CD4-positive, alpha-beta T cell treated with Interleukin-1 beta for 1 hour (primary cell): ENCODE data around the gene LBH.

Experiments
- DNase-seq, 2 donors: peaks; one replicate each; pipeline ENCODE4 v3.0.0-alpha.2; 2020 to 2022

LBH gene

DNA sequence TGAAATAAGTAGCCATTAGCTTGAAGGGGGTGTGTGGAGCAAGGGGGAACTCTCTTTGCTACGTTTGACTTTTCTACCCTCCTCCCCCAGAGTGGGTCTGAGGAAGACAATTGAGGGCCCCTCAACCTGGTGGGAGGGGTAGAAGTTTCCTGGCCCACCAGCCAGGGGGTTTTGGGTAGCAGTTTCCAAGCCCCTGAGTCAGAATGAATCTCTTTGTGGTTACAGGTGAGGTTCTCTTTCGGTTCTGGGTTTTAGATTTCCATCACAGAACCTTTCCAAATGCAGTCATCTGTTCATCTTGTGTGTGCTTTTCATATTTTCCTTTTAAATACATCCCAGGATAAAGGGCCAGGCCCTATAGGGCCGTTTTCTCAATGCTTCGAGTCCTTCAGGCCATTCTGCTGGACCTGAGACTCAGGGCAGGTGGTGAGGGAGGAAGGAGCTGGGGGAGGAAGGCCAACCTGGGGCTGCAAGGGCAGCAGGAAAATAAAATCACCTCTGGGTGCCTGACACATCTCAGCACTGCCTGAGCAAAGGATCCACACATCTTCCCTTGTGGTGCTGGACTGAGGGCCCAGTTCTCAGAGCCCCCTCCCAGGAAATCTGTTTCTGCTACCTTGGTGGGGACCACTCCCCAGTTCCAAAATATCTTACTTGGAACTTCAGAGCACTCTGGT lies 4.7 kb downstream of the LBH start:
- no peak for DNase-seq

DNA sequence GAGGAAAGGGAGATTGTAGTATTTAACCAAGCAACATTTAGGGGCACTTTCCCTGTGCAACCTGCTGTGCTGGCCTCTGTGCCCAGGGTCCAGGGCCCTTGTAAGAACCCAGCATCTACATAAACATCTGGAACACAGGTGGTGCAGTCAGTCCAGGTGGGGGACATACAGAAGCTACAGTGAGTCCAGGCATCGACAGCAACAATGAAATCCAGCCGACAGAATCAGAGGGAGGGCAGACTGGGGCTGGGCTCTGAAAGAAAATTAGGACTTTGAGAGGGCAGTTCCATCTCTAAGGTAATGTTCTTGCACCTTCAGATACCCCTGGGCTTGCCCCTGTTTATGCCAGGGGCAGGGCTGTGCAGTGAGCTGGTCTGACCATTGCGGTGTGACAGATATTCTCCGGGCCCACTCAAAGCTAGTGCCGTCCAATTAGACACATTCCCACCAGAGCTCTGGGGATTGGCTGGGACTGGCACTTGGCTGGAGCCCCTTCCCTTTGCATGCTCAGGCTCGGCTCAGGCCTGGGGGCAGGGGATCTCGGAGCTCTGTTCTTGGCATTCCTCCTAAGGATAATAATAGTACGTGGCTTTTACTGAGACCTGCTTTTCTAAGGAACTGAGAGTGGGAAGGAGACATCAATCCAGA lies 5.4 kb downstream of the LBH start:
- no peak for DNase-seq

DNA sequence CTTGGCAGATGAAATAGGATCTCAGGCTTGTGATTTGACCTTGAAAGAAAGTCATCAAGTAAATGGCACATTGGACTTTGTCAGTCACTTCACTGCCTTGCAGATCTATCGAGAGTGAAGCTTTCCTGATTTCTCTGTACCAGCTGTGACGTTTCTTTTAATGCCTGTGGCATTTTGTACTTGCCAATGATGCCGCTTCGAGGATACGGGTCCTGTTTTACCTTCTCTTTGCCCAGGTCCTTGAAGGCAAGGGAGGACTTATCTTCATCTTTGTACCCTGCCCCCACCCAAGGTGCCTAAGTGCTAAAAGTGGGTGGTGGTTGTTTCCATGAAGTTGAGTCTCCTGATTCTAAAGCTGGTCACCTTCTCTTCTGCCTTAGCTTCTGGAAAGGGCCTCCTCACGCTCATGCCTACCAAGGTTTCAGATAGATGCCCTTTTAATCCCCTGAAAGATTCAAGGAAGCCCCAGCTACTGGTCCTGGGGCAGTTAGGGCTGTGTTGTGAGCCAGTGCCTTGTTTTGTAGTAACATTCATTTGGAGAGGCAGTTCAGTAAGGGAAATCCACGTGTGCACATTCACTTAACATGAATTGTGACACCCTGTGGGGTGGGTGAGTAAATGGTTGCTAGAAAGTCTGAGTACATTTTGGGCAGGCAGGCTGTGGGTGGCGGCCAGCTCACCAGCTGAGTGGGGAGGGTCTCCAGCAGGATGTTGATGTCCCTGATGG lies 6.1 kb downstream of the LBH start:
- no peak for DNase-seq

DNA sequence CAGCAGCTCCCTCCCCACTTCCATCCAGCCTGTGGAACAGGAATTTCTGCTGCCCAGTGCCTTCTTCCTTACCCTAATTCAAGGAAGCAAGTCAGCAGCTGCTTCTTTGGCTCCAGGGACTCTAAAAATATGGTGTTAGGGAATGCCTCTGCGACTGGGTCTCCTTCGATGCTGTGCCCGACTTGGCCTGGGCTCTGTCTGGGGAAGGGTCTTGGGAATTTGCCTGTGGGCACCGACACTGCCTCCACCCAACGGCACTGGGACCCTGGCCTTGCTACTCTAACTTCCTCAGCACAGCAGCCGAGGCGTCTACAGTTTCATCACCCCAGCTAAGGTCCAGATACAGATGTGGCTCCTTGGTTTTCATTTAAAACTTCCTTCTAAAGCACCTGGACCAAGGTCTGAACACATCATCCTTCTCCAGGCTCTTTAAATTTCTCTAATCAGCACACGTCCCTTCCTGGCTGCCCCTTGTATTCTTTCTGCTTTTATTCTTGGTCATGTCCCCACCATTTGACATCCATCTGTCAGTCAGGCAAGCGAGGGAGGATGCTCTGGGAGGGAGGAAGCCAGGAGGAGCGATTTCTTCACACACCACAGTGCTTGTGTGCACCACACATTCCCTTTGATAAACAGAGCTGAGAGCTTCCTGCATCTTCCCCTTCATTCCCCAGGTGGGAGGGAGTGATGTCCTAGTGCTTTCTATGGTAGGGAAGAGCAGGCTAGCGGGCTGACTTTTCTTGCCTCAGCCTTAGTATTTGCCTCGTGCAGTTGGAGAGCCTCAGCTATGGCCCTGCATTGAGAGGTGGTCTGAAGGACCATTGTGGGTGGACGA lies 6.8 kb downstream of the LBH start:
- DNase-seq, result no peak

DNA sequence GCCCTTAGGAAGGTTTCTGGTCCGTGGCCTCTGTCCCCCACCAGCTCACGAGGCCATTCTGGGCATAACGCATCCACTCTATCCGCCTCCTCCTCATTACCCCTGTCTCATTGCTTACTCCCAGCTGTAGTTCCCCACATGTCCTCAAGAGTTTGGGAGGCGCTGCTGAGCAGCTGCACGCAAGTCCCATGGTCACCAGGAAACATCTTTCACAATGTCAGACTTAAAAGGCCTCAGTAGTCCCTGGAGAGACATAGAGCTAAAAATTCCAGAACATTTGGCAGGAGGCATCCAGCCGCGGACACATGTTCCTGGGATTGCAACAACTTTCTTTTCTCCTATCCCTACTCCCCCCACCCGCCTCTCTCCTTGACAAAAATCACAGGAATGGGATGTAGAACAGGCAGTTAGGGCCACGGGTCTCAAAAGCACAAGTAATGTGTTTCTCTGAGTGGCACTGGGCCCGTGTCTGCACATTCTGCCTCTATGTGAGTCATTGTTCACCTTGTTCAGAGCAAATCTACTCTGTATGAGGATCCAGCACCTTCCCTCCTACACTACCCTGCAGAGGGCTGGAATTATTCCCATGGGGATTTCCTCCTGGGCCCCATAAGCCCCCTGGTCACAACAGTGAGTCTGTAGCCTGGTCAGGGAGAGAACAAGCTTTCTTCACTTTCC lies 8.1 kb downstream of the LBH start:
- DNase-seq, result peak; percentile 76 to 85

- no peak for DNase-seq
These were observed 8.8 kb downstream of the LBH start for GRCh38 chr2:30239986-30240752.

GRCh38 chr2:30243231-30243630 lies 11.9 kb downstream of the LBH start:
- DNase-seq, result no peak

- DNase-seq, result no peak
These were observed 14.0 kb downstream of the LBH start for GRCh38 chr2:30245364-30245763.

DNA sequence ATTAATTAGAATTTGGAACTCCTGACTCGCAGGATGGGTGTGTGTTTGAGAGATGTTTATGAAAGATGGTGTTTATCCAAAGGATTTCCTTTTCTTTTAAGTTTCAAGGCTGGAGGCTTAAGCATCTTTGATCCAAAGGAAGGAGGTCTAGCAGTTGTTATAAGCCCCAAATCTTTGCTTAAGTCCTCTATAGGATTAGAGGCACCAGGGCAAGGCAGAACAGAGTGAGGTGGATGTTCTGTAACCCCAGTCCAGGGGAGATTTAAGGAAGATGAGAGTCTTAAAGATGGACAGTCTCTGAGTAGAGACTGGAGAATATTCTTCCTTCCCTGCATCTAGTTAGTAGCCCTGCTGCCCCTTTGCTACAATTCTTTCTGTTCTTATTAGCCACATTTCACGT lies 17.5 kb downstream of the LBH start:
- DNase-seq, result no peak

- DNase-seq, result no peak
These were observed 18.0 kb downstream of the LBH start for GRCh38 chr2:30249354-30249753.

- no peak for DNase-seq
These were observed 19.1 kb downstream of the LBH start for GRCh38 chr2:30250421-30250820.

- peak in 1 of 2 donors; percentile 13 for DNase-seq
These were observed 21.7 kb downstream of the LBH start for GRCh38 chr2:30252723-30253701.

DNA sequence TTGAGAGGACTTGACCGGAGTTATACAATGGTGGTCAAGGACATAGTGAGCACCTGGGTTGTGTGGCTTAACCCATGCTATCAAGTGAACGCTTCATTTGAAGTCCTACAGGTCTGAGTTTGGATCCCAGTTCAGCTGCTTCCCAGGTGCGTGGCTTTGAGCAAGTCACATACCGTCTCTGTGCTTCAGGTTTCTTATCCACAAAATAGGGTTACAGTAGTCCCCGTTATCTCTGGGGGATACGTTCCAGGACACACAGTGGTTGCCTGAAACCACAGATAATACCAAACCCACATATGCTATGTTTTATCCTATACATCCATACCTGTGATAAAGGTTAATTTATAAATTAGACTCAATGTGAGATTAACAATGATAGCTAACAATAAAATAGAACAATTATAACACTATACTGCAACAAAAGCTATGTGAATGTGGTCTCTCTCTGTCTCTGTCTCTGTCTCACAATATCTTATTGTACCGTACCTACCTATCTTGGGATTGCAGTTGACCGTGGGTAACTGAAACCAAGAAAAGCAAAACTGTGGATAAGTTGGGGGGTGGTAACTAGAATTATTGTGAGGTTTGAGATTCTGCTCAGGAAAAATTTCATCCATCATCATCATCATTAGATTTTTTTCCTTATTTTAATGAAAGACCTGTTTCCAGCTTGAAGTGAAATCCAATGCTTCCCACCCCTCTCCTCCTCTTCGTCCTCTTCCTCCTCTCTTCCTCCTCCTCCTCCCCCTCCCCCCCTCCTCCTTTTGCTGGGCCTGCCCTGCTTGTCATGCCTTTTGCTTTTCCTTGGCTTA lies 22.7 kb downstream of the LBH start:
- no peak for DNase-seq

GRCh38 chr2:30254685-30255001 lies 23.3 kb downstream of the LBH start:
- DNase-seq, result no peak

- DNase-seq, result no peak
These were observed 23.7 kb downstream of the LBH start for GRCh38 chr2:30255026-30255425.

GRCh38 chr2:30255466-30256408 lies 24.4 kb downstream of the LBH start:
- DNase-seq, result no peak

DNA sequence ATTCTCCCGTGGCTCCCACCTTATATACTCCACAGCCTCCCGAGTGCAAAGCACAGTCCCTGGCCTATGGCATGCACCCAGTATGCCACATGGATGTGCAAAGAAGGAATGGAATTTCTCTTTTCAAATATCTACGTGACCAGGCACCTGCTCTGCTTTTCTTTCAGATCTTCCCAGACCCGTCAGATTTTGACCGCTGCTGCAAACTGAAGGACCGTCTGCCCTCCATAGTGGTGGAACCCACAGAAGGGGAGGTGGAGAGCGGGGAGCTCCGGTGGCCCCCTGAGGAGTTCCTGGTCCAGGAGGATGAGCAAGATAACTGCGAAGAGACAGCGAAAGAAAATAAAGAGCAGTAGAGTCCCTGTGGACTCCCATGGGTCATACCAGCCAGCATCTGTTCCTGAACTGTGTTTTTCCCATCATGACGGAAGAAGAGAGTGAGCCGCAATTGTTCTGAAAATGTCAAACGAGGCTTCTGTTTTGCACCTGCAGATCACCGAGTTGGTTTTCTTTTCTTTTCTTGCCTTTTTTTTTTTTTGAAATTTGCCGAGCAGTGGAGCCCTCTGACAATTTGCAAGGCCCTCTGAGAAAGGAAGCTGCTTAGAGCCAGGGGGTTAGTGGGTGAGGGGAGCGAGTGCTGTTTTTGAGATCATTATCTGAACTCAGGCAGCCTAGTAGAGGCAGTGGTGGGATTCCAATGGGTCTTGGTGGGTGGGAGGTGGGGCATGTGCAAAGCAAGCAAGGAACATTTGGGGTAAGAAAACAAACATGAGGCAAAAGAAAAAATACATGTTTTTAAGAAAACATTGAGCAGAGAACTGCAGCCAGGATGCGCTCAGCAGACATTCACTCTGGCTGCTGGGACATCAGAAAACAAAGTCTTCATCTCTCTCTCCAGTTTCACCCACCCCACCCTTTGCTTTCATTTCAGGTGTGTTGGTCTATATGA lies 26.2 kb downstream of the LBH start:
- DNase-seq, result no peak
